ENCODE results near the gene C20orf141.

The C20orf141 gene

GRCh38 chr20:2816583-2817340, 2.0 kb downstream of the C20orf141 start:
- Histone ChIP-seq H3K79me2 (ENCODE audit: insufficient read depth, low read length) (no peaks in the 10 kb centered on the region), H3K4me1 (ENCODE audit: insufficient read depth, low read length) (peaks cover 12% of the 10 kb centered on the region), H2AFZ (ENCODE audit: low read depth, low read length) (no peak overlapping the region), H4K20me1 (ENCODE audit: insufficient read depth, low read length) (peaks cover 69% of the 10 kb centered on the region), H3K9me3 (ENCODE audit: insufficient read depth, low read length, severe bottlenecking) (peaks cover 4% of the 10 kb centered on the region), H3K9ac (ENCODE audit: low read depth, low read length) (no peak overlapping the region), H3K36me3 (ENCODE audit: insufficient read depth, low read length) (no peaks in the 10 kb centered on the region), H3K4me3 (ENCODE audit: low read depth in 1 of 2, low read length in 2 of 2) (no peak overlapping the region), H3K4me2 (ENCODE audit: insufficient read depth, low read length) (no peak overlapping the region), H3K27ac (ENCODE audit: low read length) (no peak overlapping the region), H3K27me3 (ENCODE audit: insufficient read depth, low read length, poor library complexity) (peaks cover 33% of the 10 kb centered on the region)
- TF ChIP-seq CTCF (IDR thresholded peaks at IDR 0.05; ENCODE audit: borderline replicate concordance, extremely low read depth, low read length, poor library complexity, severe bottlenecking) (peak; percentile 62), EZH2 (IDR thresholded peaks at IDR 0.05; ENCODE audit: borderline replicate concordance, low read depth, low read length, severe bottlenecking) (no peak)
- ATAC-seq (ENCODE audit: insufficient read depth, low read depth): peak; percentile 75
- DNase-seq: peak; percentile 41

DNA sequence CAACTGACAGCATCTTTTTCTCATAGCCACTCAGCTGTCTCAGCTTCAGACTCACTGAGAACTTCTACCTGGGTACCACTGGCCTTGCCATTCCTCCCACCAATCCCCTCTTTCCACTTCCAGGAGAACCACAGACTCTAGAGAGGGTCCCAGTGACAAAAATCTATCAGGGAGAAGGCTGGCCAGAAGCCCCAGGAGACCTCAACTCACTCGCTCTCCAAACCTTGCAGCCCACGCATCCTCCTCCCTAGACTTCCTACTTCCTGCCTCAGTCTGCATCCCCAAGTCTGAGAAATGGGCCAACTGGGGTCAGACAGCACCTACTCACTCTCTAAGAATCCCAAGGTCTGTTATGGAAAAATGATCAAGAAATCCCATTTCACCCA, 2.5 kb downstream of the C20orf141 start:
- H4K20me1 ChIP-seq (ENCODE audit: insufficient read depth, low read length): peaks cover 71% of the 10 kb centered on the region
- no peak overlapping the region for H3K4me3 ChIP-seq (ENCODE audit: low read depth in 1 of 2, low read length in 2 of 2)
- H3K9me3 ChIP-seq (ENCODE audit: insufficient read depth, low read length, severe bottlenecking): peaks cover 3% of the 10 kb centered on the region
- peaks cover 33% of the 10 kb centered on the region for H3K27me3 ChIP-seq (ENCODE audit: insufficient read depth, low read length, poor library complexity)
- no peak overlapping the region for H3K4me2 ChIP-seq (ENCODE audit: insufficient read depth, low read length)
- H3K27ac ChIP-seq (ENCODE audit: low read length): no peak overlapping the region
- H3K4me1 ChIP-seq (ENCODE audit: insufficient read depth, low read length): peaks cover 18% of the 10 kb centered on the region
- H3K9ac ChIP-seq (ENCODE audit: low read depth, low read length): no peak overlapping the region
- no peaks in the 10 kb centered on the region for H3K79me2 ChIP-seq (ENCODE audit: insufficient read depth, low read length)
- no peaks in the 10 kb centered on the region for H3K36me3 ChIP-seq (ENCODE audit: insufficient read depth, low read length)
- no peak overlapping the region for H2AFZ ChIP-seq (ENCODE audit: low read depth, low read length)
- ATAC-seq (ENCODE audit: insufficient read depth, low read depth): no peak
- TF ChIP-seq CTCF (IDR thresholded peaks at IDR 0.05; ENCODE audit: borderline replicate concordance, extremely low read depth, low read length, poor library complexity, severe bottlenecking): no peak
- no peak for TF ChIP-seq EZH2 (IDR thresholded peaks at IDR 0.05; ENCODE audit: borderline replicate concordance, low read depth, low read length, severe bottlenecking)
- no peak for DNase-seq

- H2AFZ ChIP-seq (ENCODE audit: low read depth, low read length): no peak overlapping the region
- H3K9me3 ChIP-seq (ENCODE audit: insufficient read depth, low read length, severe bottlenecking): no peaks in the 10 kb centered on the region
- ATAC-seq (ENCODE audit: insufficient read depth, low read depth): no peak
- TF ChIP-seq CTCF (IDR thresholded peaks at IDR 0.05; ENCODE audit: borderline replicate concordance, extremely low read depth, low read length, poor library complexity, severe bottlenecking): no peak
- TF ChIP-seq EZH2 (IDR thresholded peaks at IDR 0.05; ENCODE audit: borderline replicate concordance, low read depth, low read length, severe bottlenecking): no peak
- peak; percentile 2 for DNase-seq
- H3K4me2 ChIP-seq (ENCODE audit: insufficient read depth, low read length): no peak overlapping the region
- H3K79me2 ChIP-seq (ENCODE audit: insufficient read depth, low read length): no peaks in the 10 kb centered on the region
- no peaks in the 10 kb centered on the region for H3K36me3 ChIP-seq (ENCODE audit: insufficient read depth, low read length)
- peaks cover 71% of the 10 kb centered on the region for H4K20me1 ChIP-seq (ENCODE audit: insufficient read depth, low read length)
- H3K27ac ChIP-seq (ENCODE audit: low read length): no peak overlapping the region
- no peak overlapping the region for H3K9ac ChIP-seq (ENCODE audit: low read depth, low read length)
- no peak overlapping the region for H3K4me3 ChIP-seq (ENCODE audit: low read depth in 1 of 2, low read length in 2 of 2)
- H3K27me3 ChIP-seq (ENCODE audit: insufficient read depth, low read length, poor library complexity): peaks cover 33% of the 10 kb centered on the region
- H3K4me1 ChIP-seq (ENCODE audit: insufficient read depth, low read length): peaks cover 19% of the 10 kb centered on the region
Observed at GRCh38 chr20:2817891-2818595, 3.3 kb downstream of the C20orf141 start.
